Endodermal cell (in vitro differentiated cells): ENCODE data around the gene CP. TPM values are rescaled to one million over a fixed set of nuclear protein-coding genes. Genes with fewer than 3 reads are reported as not detected.

ENCODE experiments used
- DNase-seq: peaks from one replicate; pipeline ENCODE4 v3.0.0-alpha.2; 2017
- H3K27ac ChIP-seq: 2 replicates; pipeline ENCODE4 v1.5.1; 2013; ENCODE audit warnings: mild to moderate bottlenecking, low read depth, low read length, moderate library complexity
- H3K27me3 ChIP-seq: 2 replicates; pipeline ENCODE4 v1.6.1; 2013; ENCODE audit warnings: mild to moderate bottlenecking, low read length, moderate library complexity; ENCODE audit not compliant: insufficient read depth, control insufficient read depth, poor library complexity, severe bottlenecking
- H3K36me3 ChIP-seq: 2 replicates; pipeline ENCODE4 v1.7.0; 2013; ENCODE audit warnings: mild to moderate bottlenecking, low read length, moderate library complexity; ENCODE audit not compliant: control insufficient read depth, insufficient read depth
- H3K4me1 ChIP-seq: one replicate; pipeline ENCODE4 v1.7.0; 2013; ENCODE audit warnings: low read length; ENCODE audit not compliant: control insufficient read depth, insufficient read depth
- H3K4me3 ChIP-seq: 2 replicates; pipeline ENCODE4 v1.5.1; 2013; ENCODE audit warnings: mild to moderate bottlenecking, low read length, moderate library complexity
- H3K9ac ChIP-seq: 2 replicates; pipeline ENCODE4 v1.6.1; 2013; ENCODE audit warnings: mild to moderate bottlenecking, low read length, moderate library complexity; ENCODE audit not compliant: poor library complexity, severe bottlenecking; ENCODE audit errors: extremely low read depth
- H3K9me3 ChIP-seq: 2 replicates; pipeline ENCODE4 v1.6.1; 2013; ENCODE audit warnings: mild to moderate bottlenecking, low read length, moderate library complexity; ENCODE audit not compliant: control insufficient read depth
- H3K27ac Mint-ChIP-seq: 2 replicates; pipeline ENCODE4 v1.8.0; 2020; ENCODE audit warnings: mixed read lengths
- H3K27me3 Mint-ChIP-seq: 2 replicates; pipeline ENCODE4 v1.8.0; 2021; ENCODE audit warnings: mild to moderate bottlenecking, mixed read lengths; ENCODE audit not compliant: insufficient read depth
- H3K36me3 Mint-ChIP-seq: 2 replicates; pipeline ENCODE4 v1.8.0; 2020; ENCODE audit warnings: low read depth, mixed read lengths
- H3K4me1 Mint-ChIP-seq: 2 replicates; pipeline ENCODE4 v1.8.0; 2020; ENCODE audit warnings: mixed read lengths
- H3K4me3 Mint-ChIP-seq: 2 replicates; pipeline ENCODE4 v1.8.0; 2020; ENCODE audit warnings: mild to moderate bottlenecking, moderate library complexity, mixed read lengths
- H3K9me3 Mint-ChIP-seq: 2 replicates; pipeline ENCODE4 v1.8.0; 2020; ENCODE audit warnings: mild to moderate bottlenecking, mixed read lengths
- CTCF ChIP-seq: fragments of 200-600 bp; sonication (generic); conservative IDR thresholded peaks from 2 replicates; pipeline ENCODE4 v1.5.0; 2021; ENCODE audit warnings: antibody characterized with exemption, mild to moderate bottlenecking
- WGBS, 2 experiments: methylation state at CpG; one replicate each; pipeline versions ENCODE4 v1.1.5 to v1.1.7; 2013; ENCODE audit warnings: missing lambda C conversion rate in 2 of 2, mixed read lengths in 1 of 2; ENCODE audit not compliant: insufficient coverage in 1 of 2, insufficient read length in 1 of 2; 5-methylcytosine and 5-hydroxymethylcytosine counted together
- total RNA-seq, 2 donors: library from RNA; stranded (reverse); fragmentation: NEBNext Ultra II Directional in 1 of 2; extraction: Animal tissue kit (Norgen Biotek cat#: 25700) in 1 of 2; gene quantifications; 2 replicates in 1 of 2; 3 replicates in 1 of 2; pipeline ENCODE4 v1.2.1, GENCODE V29; 2021

The CP gene
- total RNA-seq, 2 donors from 2014 or later: 0.53 to 0.86 TPM

- peak overlapping the region; percentile 48 for H3K27ac Mint-ChIP-seq
Observed at GRCh38 chr3:149152420-149152819, 69.2 kb downstream of the CP start.

GRCh38 chr3:149151843-149152242, 69.8 kb downstream of the CP start:
- H3K27ac ChIP-seq: no peak overlapping the region
- Mint-ChIP-seq H3K27me3 (no peaks in the 10 kb centered on the region), H3K27ac (peak overlapping the region; percentile 50), H3K9me3 (no peaks in the 10 kb centered on the region), H3K4me3 (no peak overlapping the region), H3K4me1 (peaks cover 15% of the 10 kb centered on the region), H3K36me3 (peaks cover 23% of the 10 kb centered on the region)
- peaks cover 30% of the 10 kb centered on the region for H3K36me3 ChIP-seq
- no peaks in the 10 kb centered on the region for H3K27me3 ChIP-seq
- no peak overlapping the region for H3K4me3 ChIP-seq
- H3K4me1 ChIP-seq: peaks cover 7% of the 10 kb centered on the region
- no peaks in the 10 kb centered on the region for H3K9me3 ChIP-seq
- DNase-seq: no peak
- H3K9ac ChIP-seq: no peak overlapping the region
- WGBS, 2 experiments: 86 to 91% methylated on average over 2 of the region's 2 CpGs
- no peak for TF ChIP-seq CTCF

More at GRCh38 chr3:149152420-149152819, 69.2 kb downstream of the CP start:
- Histone ChIP-seq H3K27me3 (no peaks in the 10 kb centered on the region), H3K4me3 (no peak overlapping the region), H3K9me3 (no peaks in the 10 kb centered on the region), H3K9ac (no peak overlapping the region), H3K27ac (no peak overlapping the region), H3K36me3 (peaks cover 34% of the 10 kb centered on the region), H3K4me1 (peaks cover 7% of the 10 kb centered on the region)
- Mint-ChIP-seq H3K4me1 (peaks cover 15% of the 10 kb centered on the region), H3K4me3 (no peak overlapping the region), H3K36me3 (peaks cover 26% of the 10 kb centered on the region), H3K27me3 (no peaks in the 10 kb centered on the region), H3K9me3 (no peaks in the 10 kb centered on the region)
- no peak for TF ChIP-seq CTCF
- DNase-seq: no peak
- 63 to 85% methylated on average over 2 of the region's 2 CpGs for WGBS, 2 experiments

- H3K27me3 Mint-ChIP-seq: no peaks in the 10 kb centered on the region
- Histone ChIP-seq H3K4me1 (peaks cover 7% of the 10 kb centered on the region), H3K36me3 (peaks cover 22% of the 10 kb centered on the region), H3K27me3 (no peaks in the 10 kb centered on the region), H3K9me3 (no peaks in the 10 kb centered on the region), H3K9ac (no peak overlapping the region), H3K27ac (no peak overlapping the region), H3K4me3 (no peak overlapping the region)
- H3K4me3 Mint-ChIP-seq: no peak overlapping the region
- peaks cover 15% of the 10 kb centered on the region for H3K4me1 Mint-ChIP-seq
- no peak for DNase-seq
- no peaks in the 10 kb centered on the region for H3K9me3 Mint-ChIP-seq
- H3K36me3 Mint-ChIP-seq: peaks cover 24% of the 10 kb centered on the region
- TF ChIP-seq CTCF: no peak
- 95 to 99% methylated on average over 6 of the region's 6 CpGs for WGBS, 2 experiments
- peak overlapping the region; percentile 67 for H3K27ac Mint-ChIP-seq
Observed at GRCh38 chr3:149150436-149150835, 71.2 kb downstream of the CP start.
